OCI-LY1 (cell line): ENCODE data around the gene CYB5B.

ENCODE experiments used
- CTCF ChIP-seq: fragments of 200-600 bp; sonication (generic), shearing (Covaris generic); IDR thresholded peaks from 2 replicates; pipeline ENCODE4 v1.5.1; 2017; ENCODE audit warnings: mild to moderate bottlenecking, antibody characterized with exemption, low read length, moderate library complexity, mixed read lengths
- EZH2 ChIP-seq: fragments of 200-600 bp; sonication (generic), shearing (Covaris generic); IDR thresholded peaks from 2 replicates; pipeline ENCODE4 v1.8.0; 2017; ENCODE audit warnings: borderline replicate concordance, mixed run types, mild to moderate bottlenecking, antibody characterized with exemption, low read length, moderate library complexity, mixed read lengths

- TF ChIP-seq CTCF (no peak), EZH2 (no peak)
These were observed 41.5 kb downstream of the CYB5B start for GRCh38 chr16:69465881-69466280.
